Neutrophil (primary cell): ENCODE measurements around the gene MAN1A1.

ENCODE experiments used
- H3K27ac ChIP-seq: fragments of 200-600 bp; sonication (generic); 2 replicates; pipeline ENCODE4 v1.5.1; 2016; ENCODE audit warnings: mild to moderate bottlenecking, moderate library complexity
- H3K27me3 ChIP-seq: fragments of 200-600 bp; sonication (generic); 2 replicates; pipeline ENCODE4 v1.6.0; 2016; ENCODE audit warnings: mild to moderate bottlenecking
- H3K36me3 ChIP-seq: fragments of 200-600 bp; sonication (generic); 2 replicates; pipeline ENCODE4 v1.5.1; 2017
- H3K4me1 ChIP-seq, 2 experiments: fragments of 200-600 bp in 1 of 2; sonication (generic) in 1 of 2; 1 replicate in 1 of 2; 2 replicates in 1 of 2; pipeline versions ENCODE4 v1.5.1 to v1.6.1; 2013 to 2016; ENCODE audit warnings: low read depth in 1 of 2, low read length in 1 of 2, mild to moderate bottlenecking in 1 of 2, moderate library complexity in 1 of 2; ENCODE audit not compliant: control insufficient read depth in 1 of 2, insufficient read depth in 1 of 2
- H3K4me3 ChIP-seq, 2 experiments: fragments of 200-600 bp in 1 of 2; sonication (generic) in 1 of 2; 1 replicate in 1 of 2; 2 replicates in 1 of 2; pipeline ENCODE4 v1.5.1; 2013 to 2016; ENCODE audit warnings: low read depth in 1 of 2, low read length in 1 of 2, mild to moderate bottlenecking in 1 of 2, moderate library complexity in 1 of 2
- H3K9me3 ChIP-seq: fragments of 200-600 bp; sonication (generic); 2 replicates; pipeline ENCODE4 v1.5.1; 2016
- TF ChIP-seq, protein P1 (sequence below): fragments of 200-600 bp; sonication (generic); IDR thresholded peaks from 2 replicates; pipeline ENCODE4 v1.5.1; 2016; ENCODE audit warnings: antibody characterized with exemption

Gene MAN1A1

DNA sequence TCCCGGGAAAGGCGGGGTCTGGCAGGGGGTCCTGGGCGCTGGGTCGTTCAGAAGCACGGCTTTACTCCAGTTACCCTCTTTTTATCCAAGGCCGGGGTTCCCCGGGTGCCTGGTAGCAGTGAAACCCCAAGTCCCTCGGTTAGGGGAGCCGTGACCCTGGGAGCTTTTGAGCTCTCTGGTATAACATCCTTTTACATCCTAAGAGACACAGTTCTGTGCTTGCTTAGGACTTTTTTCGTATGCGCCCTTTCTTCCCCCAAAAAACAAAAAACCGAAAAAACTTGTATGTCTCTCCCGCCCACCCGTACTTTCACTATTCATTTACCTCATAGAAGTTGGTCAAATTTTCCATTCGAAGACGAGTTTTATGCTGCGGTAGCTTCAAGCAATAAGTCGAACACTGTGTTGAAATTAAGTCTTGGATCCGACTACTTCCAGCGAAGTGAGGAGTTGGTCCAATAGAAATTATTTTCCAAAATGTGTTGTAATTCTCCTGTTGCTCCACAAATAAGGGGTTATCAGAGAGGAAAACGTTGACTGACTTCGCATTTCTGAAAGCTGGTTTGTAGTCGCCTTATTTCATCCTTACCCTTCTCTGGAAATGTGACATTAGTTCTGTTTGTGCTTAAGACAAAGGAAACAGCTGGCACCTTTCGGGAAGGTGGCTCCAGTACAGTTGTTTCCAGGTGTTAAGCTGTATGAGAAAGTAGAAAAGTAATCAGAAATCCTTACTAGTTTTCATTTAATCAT, 816 bp upstream of the MAN1A1 start:
- H3K27ac ChIP-seq = peak overlapping the region; percentile 77
- TF ChIP-seq, protein P1, sequence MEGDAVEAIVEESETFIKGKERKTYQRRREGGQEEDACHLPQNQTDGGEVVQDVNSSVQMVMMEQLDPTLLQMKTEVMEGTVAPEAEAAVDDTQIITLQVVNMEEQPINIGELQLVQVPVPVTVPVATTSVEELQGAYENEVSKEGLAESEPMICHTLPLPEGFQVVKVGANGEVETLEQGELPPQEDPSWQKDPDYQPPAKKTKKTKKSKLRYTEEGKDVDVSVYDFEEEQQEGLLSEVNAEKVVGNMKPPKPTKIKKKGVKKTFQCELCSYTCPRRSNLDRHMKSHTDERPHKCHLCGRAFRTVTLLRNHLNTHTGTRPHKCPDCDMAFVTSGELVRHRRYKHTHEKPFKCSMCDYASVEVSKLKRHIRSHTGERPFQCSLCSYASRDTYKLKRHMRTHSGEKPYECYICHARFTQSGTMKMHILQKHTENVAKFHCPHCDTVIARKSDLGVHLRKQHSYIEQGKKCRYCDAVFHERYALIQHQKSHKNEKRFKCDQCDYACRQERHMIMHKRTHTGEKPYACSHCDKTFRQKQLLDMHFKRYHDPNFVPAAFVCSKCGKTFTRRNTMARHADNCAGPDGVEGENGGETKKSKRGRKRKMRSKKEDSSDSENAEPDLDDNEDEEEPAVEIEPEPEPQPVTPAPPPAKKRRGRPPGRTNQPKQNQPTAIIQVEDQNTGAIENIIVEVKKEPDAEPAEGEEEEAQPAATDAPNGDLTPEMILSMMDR = no peak
- no peaks in the 10 kb centered on the region for H3K27me3 ChIP-seq
- H3K4me1 ChIP-seq = peaks cover 43 to 44% of the 10 kb centered on the region in 2 experiments
- peak overlapping the region; percentile 88 to 89 for H3K4me3 ChIP-seq
- no peaks in the 10 kb centered on the region for H3K36me3 ChIP-seq
- no peaks in the 10 kb centered on the region for H3K9me3 ChIP-seq

DNA sequence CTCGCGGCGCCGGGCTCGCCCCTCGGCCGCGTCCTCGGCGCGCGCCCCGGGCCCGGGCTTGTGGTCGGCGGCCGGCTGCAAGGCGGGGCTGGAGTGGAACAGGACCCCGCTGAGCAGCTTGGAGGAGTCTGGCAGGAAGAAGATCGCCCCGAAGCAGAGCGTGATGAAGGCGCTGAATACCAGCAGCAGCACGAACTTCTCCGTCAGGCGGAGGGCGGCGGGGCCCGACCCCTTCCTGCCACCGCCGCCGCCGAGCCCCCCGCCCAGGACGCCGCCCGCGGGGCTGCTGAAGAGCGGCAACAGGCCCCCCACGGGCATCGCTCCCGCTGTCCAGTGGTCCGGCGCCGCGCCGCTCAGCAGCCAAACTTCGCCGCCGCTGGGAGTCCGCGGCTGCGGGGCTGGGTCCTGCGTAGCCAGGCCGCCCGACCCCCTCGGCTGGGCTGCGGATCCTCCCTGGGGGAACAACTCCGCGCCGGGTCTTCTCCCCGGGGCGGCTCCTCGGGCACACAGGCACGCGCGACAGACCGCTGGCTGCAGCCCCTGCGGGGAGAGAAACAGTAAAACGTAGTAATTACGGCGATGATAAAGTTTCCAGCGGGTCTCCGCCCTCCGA, 707 bp downstream of the MAN1A1 start:
- no peaks in the 10 kb centered on the region for H3K27me3 ChIP-seq
- H3K9me3 ChIP-seq = no peaks in the 10 kb centered on the region
- H3K4me1 ChIP-seq = peaks cover 31 to 38% of the 10 kb centered on the region in 2 experiments
- peak overlapping the region; percentile 77 for H3K27ac ChIP-seq
- peak overlapping the region; percentile 88 to 89 for H3K4me3 ChIP-seq
- no peaks in the 10 kb centered on the region for H3K36me3 ChIP-seq
- TF ChIP-seq, protein P1 = no peak

DNA sequence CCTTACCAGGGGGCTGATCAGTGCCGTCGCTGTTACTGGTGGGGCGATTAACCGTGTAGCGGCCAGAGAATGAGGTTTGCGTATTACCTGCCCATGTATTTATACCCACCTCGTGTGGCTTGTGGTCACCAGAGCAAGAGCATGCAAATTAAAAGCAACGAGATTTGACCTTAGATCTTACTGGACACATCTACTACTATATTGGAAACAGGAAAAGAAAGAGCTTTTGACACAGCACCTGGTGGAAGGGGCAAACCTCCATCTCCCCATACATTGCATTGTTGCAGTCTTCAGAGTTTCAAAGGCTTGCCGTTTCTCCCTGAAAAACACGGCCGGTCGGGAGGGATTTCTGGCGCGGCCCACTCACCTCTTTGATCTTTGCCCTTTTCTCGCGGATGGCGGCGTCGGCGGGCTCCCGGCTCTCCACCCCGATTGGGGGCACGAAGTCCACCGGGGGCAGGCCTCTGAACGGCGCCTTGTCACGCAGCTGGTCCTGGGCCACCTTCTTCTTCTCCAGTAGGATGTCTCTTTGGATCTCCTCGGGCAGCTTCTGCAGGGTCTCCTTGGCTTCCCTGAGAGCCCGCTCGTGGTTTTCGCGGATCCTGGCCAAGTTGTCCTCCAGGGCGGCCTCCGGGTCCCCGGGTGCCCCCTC, 1.3 kb downstream of the MAN1A1 start:
- no peaks in the 10 kb centered on the region for H3K36me3 ChIP-seq
- peak overlapping the region; percentile 88 to 89 for H3K4me3 ChIP-seq
- TF ChIP-seq, protein P1 = no peak
- H3K9me3 ChIP-seq = no peaks in the 10 kb centered on the region
- H3K27me3 ChIP-seq = no peaks in the 10 kb centered on the region
- peak overlapping the region; percentile 77 for H3K27ac ChIP-seq
- H3K4me1 ChIP-seq = peaks cover 24 to 34% of the 10 kb centered on the region in 2 experiments

DNA sequence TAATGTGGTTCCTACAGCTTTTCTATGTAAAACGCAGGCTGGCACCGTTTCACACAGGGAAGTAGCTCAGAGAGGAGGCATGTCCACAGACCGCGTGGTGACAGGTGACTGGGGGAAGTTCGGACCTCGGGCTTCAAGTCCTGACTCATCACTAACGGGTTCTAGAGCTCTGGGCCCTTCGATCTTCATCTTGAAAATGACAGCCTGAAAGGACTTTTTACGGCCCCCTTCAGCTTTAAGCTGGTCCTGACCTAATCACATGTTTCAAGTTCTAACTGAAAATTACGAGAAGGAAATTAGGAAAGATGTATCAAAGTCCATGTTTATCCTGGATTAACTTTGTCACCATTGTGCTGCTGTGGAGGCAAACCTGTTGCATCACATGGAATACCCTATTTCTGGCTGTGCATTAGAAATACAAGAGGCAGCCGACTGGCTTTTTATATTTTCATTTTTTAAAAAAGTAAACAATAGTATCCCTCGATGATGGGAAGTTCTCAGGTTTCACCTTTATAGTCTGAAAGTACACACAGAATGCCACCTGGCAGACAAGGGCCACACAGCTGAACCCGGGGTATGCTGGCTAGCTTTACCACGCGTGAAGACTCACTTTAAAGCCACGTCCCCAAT, 2.0 kb downstream of the MAN1A1 start:
- Histone ChIP-seq H3K27ac (peak overlapping the region; percentile 77), H3K36me3 (no peaks in the 10 kb centered on the region), H3K9me3 (no peaks in the 10 kb centered on the region), H3K27me3 (no peaks in the 10 kb centered on the region), H3K4me3 (peak overlapping the region; percentile 88 to 89), H3K4me1 (peaks cover 23 to 34% of the 10 kb centered on the region in 2 experiments)
- TF ChIP-seq, protein P1 = no peak

DNA sequence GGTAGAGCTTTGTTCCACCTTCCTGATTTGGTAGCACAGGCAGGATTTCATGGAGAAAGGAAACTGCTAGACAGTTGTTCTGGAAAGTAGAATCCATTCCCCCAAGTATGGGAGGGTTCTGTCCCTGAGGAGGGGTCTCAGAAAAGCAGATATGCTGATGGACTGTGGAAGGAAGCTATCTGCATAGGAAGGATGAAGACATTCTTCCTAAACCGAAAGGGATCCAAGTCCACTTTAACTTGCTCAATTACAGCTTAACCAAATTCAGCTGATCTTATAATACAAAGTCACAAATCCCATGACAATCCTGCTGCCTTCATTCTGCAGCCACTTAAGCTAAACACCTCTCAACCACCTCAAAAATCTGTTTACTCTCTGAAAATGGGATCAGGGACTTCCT, 2.6 kb downstream of the MAN1A1 start:
- TF ChIP-seq, protein P1 = no peak
- no peaks in the 10 kb centered on the region for H3K27me3 ChIP-seq
- peak overlapping the region; percentile 77 for H3K27ac ChIP-seq
- H3K4me3 ChIP-seq = peak overlapping the region; percentile 88 to 89
- H3K9me3 ChIP-seq = no peaks in the 10 kb centered on the region
- H3K4me1 ChIP-seq = peaks cover 28 to 34% of the 10 kb centered on the region in 2 experiments
- H3K36me3 ChIP-seq = no peaks in the 10 kb centered on the region
